ENCODE data around the gene SLAMF8. TPM values are rescaled to one million over a fixed set of nuclear protein-coding genes. Genes with fewer than 3 reads are reported as not detected.

SLAMF8 gene
- total and polyA plus RNA-seq, 2 of the 8 experiments (the other 6 are each of a cell fraction or from before 2014, with no cell fraction given): not detected

GRCh38 chr1:159872891-159873290 lies 46.2 kb downstream of the SLAMF8 start:
- Histone ChIP-seq H3K23ac (ENCODE audit: insufficient read length) (no peak overlapping the region), H2AK5ac (ENCODE audit: low read depth, low read length) (no peak overlapping the region), H4K8ac (ENCODE audit: extremely low read depth, insufficient read depth, low read length) (no peak overlapping the region), H3K4me3 (ENCODE audit: extremely low read depth in 1 of 4, insufficient read depth in 2 of 4, low read depth in 3 of 4, low read length in 4 of 4) (no peak overlapping the region), H4K91ac (replicated peaks; ENCODE audit: insufficient read length, low read length) (no peak overlapping the region), H4K20me1 (replicated peaks in 1 of 2; ENCODE audit: control insufficient read depth in 1 of 2, insufficient read depth in 2 of 2, low read length in 2 of 2) (no peaks in the 10 kb centered on the region), H3K18ac (ENCODE audit: extremely low read depth, low read length) (no peak overlapping the region), H2BK120ac (replicated peaks; ENCODE audit: low read depth, low read length) (no peak overlapping the region), H2BK15ac (ENCODE audit: low read length) (no peak overlapping the region), H3K79me2 (ENCODE audit: control insufficient read depth in 1 of 2, insufficient read depth in 2 of 2, low read length in 2 of 2) (no peaks in the 10 kb centered on the region), H4K5ac (ENCODE audit: insufficient read length, low read depth, low read length) (no peak overlapping the region), H2BK12ac (ENCODE audit: low read depth, low read length) (no peak overlapping the region), H3K27me3 (replicated peaks in 1 of 4; ENCODE audit: control insufficient read depth in 3 of 4, extremely low read depth in 1 of 4, insufficient read depth in 3 of 4, low read length in 3 of 4) (no peaks in the 10 kb centered on the region), H3K56ac (replicated peaks; ENCODE audit: insufficient read length, low read depth, low read length) (no peak overlapping the region), H3K4me1 (replicated peaks in 1 of 4; ENCODE audit: control insufficient read depth in 3 of 4, insufficient read depth in 4 of 4, low read length in 3 of 4) (no peaks in the 10 kb centered on the region; a peak in 1 of 7 replicates), H3K4ac (replicated peaks; ENCODE audit: insufficient read length, low read depth, low read length) (no peak overlapping the region), H2BK20ac (ENCODE audit: low read length) (no peak overlapping the region), H3K27ac (ENCODE audit: low read depth, low read length) (no peak overlapping the region), H3K4me2 (ENCODE audit: insufficient read depth in 1 of 2, low read depth in 2 of 2, low read length in 2 of 2) (no peak overlapping the region), H3K9ac (replicated peaks in 1 of 4; ENCODE audit: extremely low read depth in 1 of 4, low read depth in 3 of 4, low read length in 3 of 4) (no peak overlapping the region), H2AFZ (ENCODE audit: low read length) (no peak overlapping the region), H2BK5ac (ENCODE audit: low read depth, low read length) (no peak overlapping the region), H3K9me3 (ENCODE audit: insufficient read depth in 2 of 2, low read depth in 1 of 2, low read length in 1 of 2) (no peaks in the 10 kb centered on the region), H3K79me1 (ENCODE audit: low read depth, low read length) (no peaks in the 10 kb centered on the region), H3K36me3 (ENCODE audit: control insufficient read depth in 2 of 4, insufficient read depth in 4 of 4, low read length in 3 of 4) (no peaks in the 10 kb centered on the region), H3K14ac (ENCODE audit: insufficient read length) (no peak overlapping the region), H3K23me2 (ENCODE audit: low read depth, low read length) (no peaks in the 10 kb centered on the region)
- 88% methylated on average over 13 of the region's 15 CpGs; no CpG with 5 or more reads in 1 of the 2 experiments for WGBS, 2 experiments (ENCODE audit: extremely low coverage in 1 of 2, insufficient coverage in 1 of 2, insufficient read length in 1 of 2, insufficient replicate concordance in 2 of 2, low coverage in 1 of 2, low lambda C conversion rate in 2 of 2, missing lambda C conversion rate in 1 of 2)
- ChIA-PET CTCF (ENCODE audit: partially characterized antibody) (interaction anchor here (0.9 to 7.0 kb wide), 14 partner anchors 10 to 675 kb away, joined by 3 to 63 read pairs (median 4); partner anchors contain the start of genes DUSP23, FCRL6 and VSIG8), POLR2A (ENCODE audit: partially characterized antibody) (interaction anchor here (1.3 kb wide), 1 partner anchor 73 kb away, joined by 3 read pairs; no protein-coding TSS in a partner anchor)
- DNase-seq (ENCODE audit: low read depth in 1 of 2, low spot score in 2 of 2) (no peak), FAIRE-seq (no peak)
- TF ChIP-seq EGR1 (IDR thresholded peaks at IDR 0.05; ENCODE audit: borderline replicate concordance, low read depth, low read length) (no peak), CEBPB (IDR thresholded peaks at IDR 0.05; ENCODE audit: low read depth, low read length) (no peak)
